Stimulated activated CD4-positive, alpha-beta T cell treated with anti-CD3 and anti-CD28 coated beads, Interleukin-15, amount 100 ng/mL, for 48 hours (primary cell): ENCODE data around the gene SLC39A9.

Source experiments
- DNase-seq, 2 donors: peaks; one replicate each; pipeline ENCODE4 v3.0.0-alpha.2; 2020; ENCODE audit warnings: low read depth in 2 of 2

SLC39A9 gene

GRCh38 chr14:69499436-69499835 lies 100.9 kb downstream of the SLC39A9 start:
- no peak for DNase-seq

GRCh38 chr14:69500096-69500495 lies 101.6 kb downstream of the SLC39A9 start:
- DNase-seq, result no peak

DNA sequence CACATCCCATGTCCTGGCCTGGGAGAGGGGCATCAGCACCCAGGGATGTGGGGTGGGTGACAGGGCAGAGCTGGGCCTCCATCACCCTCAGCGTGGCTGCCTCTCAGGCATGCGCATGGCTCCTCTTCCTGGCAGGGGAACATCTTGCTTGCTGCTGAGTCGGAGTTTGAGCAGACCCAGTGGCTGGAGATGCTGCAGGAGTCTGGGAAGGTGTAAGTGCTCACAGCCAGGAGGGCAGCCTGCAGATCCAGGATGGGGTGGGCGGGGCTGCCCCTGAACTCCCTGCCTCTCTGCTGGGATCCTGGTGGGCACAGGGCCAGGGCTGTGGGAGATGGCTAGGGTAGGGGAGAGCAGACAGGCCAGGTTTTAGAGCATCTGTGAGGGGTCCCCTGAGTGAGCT lies 102.2 kb downstream of the SLC39A9 start:
- DNase-seq, result no peak

GRCh38 chr14:69501423-69501838 lies 102.9 kb downstream of the SLC39A9 start:
- no peak for DNase-seq

DNA sequence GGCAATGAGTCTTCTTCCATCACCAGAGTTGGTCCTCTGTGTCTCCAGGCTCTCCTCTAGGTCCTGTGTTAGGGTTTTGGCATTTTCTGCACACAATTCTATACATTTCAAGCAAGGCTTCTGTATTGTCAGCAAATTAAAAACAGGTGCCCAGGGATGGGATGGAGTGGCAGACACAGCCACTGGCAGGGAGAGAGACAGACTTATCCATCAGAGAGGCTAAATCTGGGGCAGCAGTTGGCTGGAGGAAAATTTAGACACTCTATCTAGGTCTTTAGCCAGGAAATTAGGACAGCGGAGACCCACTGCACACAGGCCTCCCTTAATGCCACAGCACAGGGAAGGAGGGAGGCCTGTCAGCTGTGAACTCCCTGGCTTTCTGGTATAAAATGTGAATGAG lies 106.3 kb downstream of the SLC39A9 start:
- DNase-seq, result no peak

DNA sequence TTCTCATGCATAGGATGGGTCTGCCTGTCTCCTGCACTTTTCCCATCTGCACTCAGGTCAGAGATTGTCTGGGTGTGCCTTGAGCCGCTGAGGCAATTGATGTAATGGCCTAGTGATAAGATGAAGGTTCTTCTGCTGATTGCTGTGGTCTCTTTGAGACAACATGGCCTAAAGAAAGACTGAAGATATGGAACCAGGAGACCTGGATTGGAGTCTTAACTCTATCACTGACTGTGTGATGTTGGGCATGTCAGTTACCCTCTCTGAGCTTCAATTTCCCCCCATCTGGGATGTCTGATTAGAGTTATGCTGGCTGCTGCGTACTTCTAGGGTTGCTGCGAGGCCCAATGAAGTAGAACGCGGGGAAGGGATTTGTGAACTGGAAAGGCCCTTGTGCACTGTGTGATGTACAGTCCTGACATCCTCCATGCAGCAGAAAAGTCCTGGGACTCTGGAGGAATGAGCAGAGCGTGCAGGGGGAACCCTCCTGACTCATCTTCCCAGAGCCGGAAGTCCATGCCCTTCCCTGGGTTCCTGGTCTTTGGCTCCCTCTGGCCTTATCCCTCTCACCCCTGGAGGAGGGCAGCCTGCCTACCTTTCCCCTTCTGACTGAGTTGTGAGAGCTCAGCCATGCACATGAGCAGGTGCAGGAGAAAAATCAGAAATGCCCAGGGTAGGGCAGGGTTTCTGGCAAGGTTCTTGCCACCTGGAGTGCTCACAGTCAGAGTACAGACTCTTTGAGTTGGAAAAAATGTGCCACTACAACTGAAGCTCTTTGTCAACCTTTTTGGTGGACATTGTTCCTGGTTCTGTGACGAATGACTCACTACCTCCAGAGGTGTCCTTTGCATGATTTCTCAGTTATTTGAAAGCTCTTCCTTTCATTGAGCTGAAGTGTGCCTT lies 107.1 kb downstream of the SLC39A9 start:
- no peak for DNase-seq

DNA sequence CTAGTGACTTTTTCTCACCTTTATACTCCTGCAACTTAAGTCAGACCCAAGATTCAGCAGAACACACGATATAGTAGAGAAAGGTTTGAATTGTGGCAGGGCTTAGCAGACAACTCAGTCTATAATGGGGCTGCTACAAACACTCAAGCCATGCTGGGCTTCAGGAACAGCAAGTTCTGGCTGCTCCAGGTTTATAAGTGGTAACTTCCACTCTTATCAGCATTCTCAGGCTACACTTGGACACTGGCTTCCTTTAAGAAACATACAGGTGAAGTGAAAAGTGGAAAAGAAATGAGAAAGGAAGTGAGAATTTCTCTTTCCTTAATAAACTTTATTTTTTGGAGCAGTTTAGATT lies 107.7 kb downstream of the SLC39A9 start:
- DNase-seq, result no peak
